ENCODE data around the gene LCA5.
"Not testable (repeated sequence)": the region's sequence is repeated elsewhere in the genome, so short reads cannot be mapped to it uniquely, and the experiment has no call there.

LCA5 gene

GRCh38 chr6:79536954-79537747, at the start of gene LCA5:
Gene LCA5, minus strand, starts transcription at chr6:79537430. Its CDS starts 18,536 bp downstream, at chr6:79518894.
- peak; percentile 91 for DNase-seq (ENCODE audit: low spot score)

- DNase-seq (ENCODE audit: low spot score), result no peak
Observed at GRCh38 chr6:79586548-79586947, 49.3 kb upstream of the LCA5 start.

DNA sequence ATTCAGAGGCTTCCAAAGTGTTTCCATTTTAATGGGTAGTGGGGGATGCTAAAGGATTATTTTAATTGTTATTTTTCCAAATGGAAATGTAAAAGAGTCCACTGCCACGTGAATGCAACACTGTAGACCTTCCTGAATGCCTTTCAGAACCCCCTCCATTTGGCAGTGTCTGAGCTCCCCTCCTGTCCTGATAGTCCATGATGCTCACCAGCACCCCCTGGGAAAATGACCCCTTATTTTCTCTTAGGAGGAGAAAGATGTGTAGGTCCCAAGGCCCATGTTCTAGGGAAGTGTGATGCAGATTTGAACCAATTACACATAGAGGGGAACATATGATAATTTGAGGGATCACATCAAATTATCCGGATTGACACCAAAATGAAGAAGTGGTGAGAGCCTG, 47.1 kb upstream of the LCA5 start:
- no peak for DNase-seq (ENCODE audit: low spot score)

GRCh38 chr6:79577926-79578325, 40.7 kb upstream of the LCA5 start:
- not testable (repeated sequence) for DNase-seq (ENCODE audit: low spot score)

- DNase-seq (ENCODE audit: low spot score), result peak; percentile 56
Observed at GRCh38 chr6:79574630-79575225, 37.5 kb upstream of the LCA5 start.

GRCh38 chr6:79574174-79574573, 36.9 kb upstream of the LCA5 start:
- no peak for DNase-seq (ENCODE audit: low spot score)

DNA sequence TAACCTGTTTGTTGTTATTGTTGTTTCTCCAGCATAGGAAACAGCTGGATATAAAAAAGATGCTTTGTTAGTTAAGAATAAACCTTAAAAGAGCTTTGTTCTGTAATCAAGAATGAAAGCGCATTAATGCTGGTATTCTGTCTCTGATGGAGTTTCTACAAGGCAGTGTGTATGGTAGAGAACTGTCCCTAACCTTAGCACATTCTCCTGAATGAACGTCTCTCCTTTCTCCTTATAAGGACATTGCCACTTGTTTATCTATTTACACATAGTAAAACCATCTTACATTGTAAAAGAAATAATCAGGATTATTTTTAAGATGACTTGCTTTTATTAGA, 33.8 kb upstream of the LCA5 start:
- DNase-seq (ENCODE audit: low spot score), result no peak

- peak; percentile 28 for DNase-seq (ENCODE audit: low spot score)
Observed at GRCh38 chr6:79570129-79571029, 33.1 kb upstream of the LCA5 start.

- no peak for DNase-seq (ENCODE audit: low spot score)
Observed at GRCh38 chr6:79568996-79569395, 31.8 kb upstream of the LCA5 start.

- no peak for DNase-seq (ENCODE audit: low spot score)
Observed at GRCh38 chr6:79564636-79565035, 27.4 kb upstream of the LCA5 start.

GRCh38 chr6:79559706-79560105, 22.5 kb upstream of the LCA5 start:
- no peak for DNase-seq (ENCODE audit: low spot score)

DNA sequence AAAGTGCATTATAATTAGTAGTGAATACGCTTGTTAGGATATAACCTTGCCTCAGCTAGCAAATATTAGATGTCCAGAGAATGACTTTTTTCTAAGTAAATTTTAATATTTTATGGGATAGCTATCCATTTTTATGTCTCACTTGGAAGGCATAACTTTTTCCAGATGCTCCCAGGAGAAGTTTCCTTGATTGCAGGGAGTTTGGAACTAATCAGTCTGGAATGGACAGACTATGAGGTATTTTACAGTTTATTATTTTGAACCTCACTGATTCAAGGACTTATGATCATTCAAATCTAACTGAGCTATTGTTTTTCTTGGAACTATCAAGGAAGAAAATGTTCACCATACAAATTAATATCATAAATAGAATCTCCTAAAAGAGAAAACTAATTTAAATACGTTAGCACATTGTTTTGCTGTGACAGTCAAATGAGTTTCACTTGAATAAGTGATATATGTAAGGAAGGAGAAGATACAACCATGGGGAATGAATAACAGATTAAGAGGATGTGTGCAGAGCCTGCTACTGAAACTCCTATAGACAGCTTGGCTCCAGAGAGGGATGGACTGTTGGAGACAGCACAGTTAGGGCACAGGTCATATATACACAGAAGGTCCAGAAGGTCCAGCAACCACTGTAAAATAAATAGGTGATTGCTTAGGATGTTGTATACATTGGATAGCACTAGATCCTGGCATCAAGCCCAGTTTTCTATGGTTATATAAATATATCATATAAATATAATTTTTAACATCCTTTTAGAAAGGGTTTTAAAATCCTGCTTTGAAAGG, 20.6 kb upstream of the LCA5 start:
- DNase-seq (ENCODE audit: low spot score), result no peak

GRCh38 chr6:79554305-79554704, 17.1 kb upstream of the LCA5 start:
- no peak for DNase-seq (ENCODE audit: low spot score)

DNA sequence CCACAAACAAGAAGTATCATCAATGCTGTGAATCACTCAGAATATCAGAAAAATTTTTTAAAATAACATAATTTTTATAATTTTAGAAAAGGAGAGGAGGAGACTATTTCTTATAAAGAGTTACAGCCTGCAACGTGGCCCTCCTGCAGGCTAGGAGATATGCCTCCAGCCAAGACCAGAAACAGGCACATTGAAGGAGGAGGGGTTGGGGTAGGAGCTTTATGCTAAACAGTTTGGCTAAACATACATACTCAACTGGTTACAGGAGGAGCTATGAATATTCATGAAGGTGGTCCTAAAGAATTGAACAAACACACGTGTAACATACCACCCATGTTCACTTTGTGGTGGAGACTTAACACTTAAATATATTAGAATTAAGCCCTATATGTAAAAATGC, 14.2 kb upstream of the LCA5 start:
- no peak for DNase-seq (ENCODE audit: low spot score)

DNA sequence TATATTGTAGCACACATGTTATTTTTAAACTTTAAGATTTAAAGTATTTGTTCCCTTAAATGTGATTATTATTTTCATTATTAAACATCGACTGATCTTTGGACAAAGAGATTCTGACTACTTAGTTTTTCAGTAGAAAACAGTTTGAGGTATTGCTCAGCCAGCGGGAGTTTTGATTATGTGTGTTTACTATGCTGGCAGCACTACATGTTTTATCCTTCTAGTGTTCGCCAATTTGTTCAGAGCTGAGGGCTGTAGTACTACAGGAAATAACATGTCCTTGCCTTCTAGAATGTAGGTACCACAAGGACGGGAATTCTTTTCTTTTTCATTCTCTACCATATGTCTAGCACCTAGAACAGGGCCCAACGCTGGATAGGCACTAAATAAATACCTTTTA, 11.1 kb upstream of the LCA5 start:
- DNase-seq (ENCODE audit: low spot score), result no peak

GRCh38 chr6:79546186-79546585, 9.0 kb upstream of the LCA5 start:
- DNase-seq (ENCODE audit: low spot score), result no peak

DNA sequence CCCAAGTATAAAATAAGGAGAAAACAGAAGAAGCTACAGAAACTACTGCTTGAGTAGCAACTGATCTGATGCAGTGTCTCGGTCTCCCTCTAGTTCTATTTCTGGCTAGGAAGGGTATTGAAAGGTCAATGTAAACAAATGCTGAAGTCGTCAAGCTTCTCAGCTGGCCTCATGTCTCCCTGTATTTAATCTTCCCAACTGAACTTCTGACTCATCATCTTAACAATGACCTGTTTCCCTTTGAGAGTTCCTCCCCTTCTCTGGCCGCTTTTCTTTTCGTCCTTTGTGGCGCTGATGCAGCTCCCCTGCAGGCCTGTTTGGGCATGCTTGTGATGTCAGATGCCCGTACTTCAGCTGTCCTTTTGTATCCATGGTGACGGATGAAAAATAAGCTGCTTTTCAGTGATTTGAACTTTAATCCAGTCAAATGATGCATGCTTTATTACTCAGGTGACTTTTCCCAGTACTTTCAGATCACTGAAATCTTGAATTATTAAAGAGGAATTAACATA, 7.8 kb upstream of the LCA5 start:
- peak; percentile 97 for DNase-seq (ENCODE audit: low spot score)

- no peak for DNase-seq (ENCODE audit: low spot score)
Observed at GRCh38 chr6:79544299-79544927, 7.2 kb upstream of the LCA5 start.

DNA sequence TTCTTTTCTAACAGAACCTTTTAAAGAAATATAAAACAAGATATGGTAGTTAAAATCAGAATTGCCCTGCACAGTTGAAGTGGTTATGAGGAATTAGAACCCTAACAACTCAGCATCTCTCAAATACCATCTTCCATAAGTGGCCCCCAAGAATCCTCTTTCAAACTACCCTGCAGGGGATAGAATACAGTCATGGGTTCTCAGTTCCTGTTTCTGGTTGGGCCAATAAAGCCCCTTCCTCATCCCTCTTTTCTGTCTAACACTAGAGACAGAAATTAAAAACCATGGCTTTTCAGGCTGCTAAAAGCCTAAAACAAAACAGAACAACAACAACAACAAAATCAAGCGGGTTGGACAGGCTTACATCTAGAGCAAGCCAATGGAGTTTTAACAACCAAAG, 6.7 kb upstream of the LCA5 start:
- DNase-seq (ENCODE audit: low spot score), result no peak

- no peak for DNase-seq (ENCODE audit: low spot score)
Observed at GRCh38 chr6:79543411-79543810, 6.2 kb upstream of the LCA5 start.

All from COLO829 (cell line).